Measurements from ENCODE around the gene MRPL33. TPM values are rescaled to one million over a fixed set of nuclear protein-coding genes. Genes with fewer than 3 reads are reported as not detected.

The MRPL33 gene
- total RNA-seq, 2 donors from 2014 or later, result 54.3 to 56.7 TPM

GRCh38 chr2:27765621-27766286, 5.8 kb upstream of the MRPL33 start:
- DNase-seq (peak; percentile 68 to 76), ATAC-seq (peak; percentile 84)
- intact Hi-C loops (cut with DNase I, micrococcal nuclease), result no loop called here

- DNase-seq (no peak), ATAC-seq (peak; percentile 25)
- intact Hi-C loops (cut with DNase I, micrococcal nuclease), result no loop called here
Observed at GRCh38 chr2:27766287-27766661, 5.2 kb upstream of the MRPL33 start.

- intact Hi-C loops (cut with DNase I, micrococcal nuclease), result no loop called here
- peak; percentile 3 for ATAC-seq
Observed at GRCh38 chr2:27771202-27771547, 344 bp upstream of the MRPL33 start.

GRCh38 chr2:27772804-27773203, 1.3 kb downstream of the MRPL33 start:
- no peak for ATAC-seq
- DNase-seq, result no peak
- intact Hi-C loops (cut with DNase I, micrococcal nuclease), result no loop called here

More at GRCh38 chr2:27771202-27771547, 344 bp upstream of the MRPL33 start:
- no peak for DNase-seq

GRCh38 chr2:27773959-27774358, 2.4 kb downstream of the MRPL33 start:
- no peak for ATAC-seq
- no peak for DNase-seq
- intact Hi-C loops (cut with DNase I, micrococcal nuclease), result no loop called here

GRCh38 chr2:27776097-27776496, 4.6 kb downstream of the MRPL33 start:
- DNase-seq (peak in 1 of 2 donors; percentile 40), ATAC-seq (no peak)
- intact Hi-C loops (cut with DNase I, micrococcal nuclease), result no loop called here

GRCh38 chr2:27776696-27777095, 5.2 kb downstream of the MRPL33 start:
- DNase-seq, result no peak
- no peak for ATAC-seq
- intact Hi-C loops (cut with DNase I, micrococcal nuclease), result no loop called here

GRCh38 chr2:27779417-27780055, 8.0 kb downstream of the MRPL33 start:
- intact Hi-C loops (cut with DNase I, micrococcal nuclease), result no loop called here
- DNase-seq (no peak), ATAC-seq (no peak)

GRCh38 chr2:27781496-27781895, 10.0 kb downstream of the MRPL33 start:
- intact Hi-C loops (cut with DNase I, micrococcal nuclease), result no loop called here

GRCh38 chr2:27782701-27783100, 11.2 kb downstream of the MRPL33 start:
- intact Hi-C loops (cut with DNase I, micrococcal nuclease), result no loop called here
- DNase-seq (no peak), ATAC-seq (no peak)

More at GRCh38 chr2:27781496-27781895, 10.0 kb downstream of the MRPL33 start:
- ATAC-seq (no peak), DNase-seq (no peak)

GRCh38 chr2:27790796-27791195, 19.3 kb downstream of the MRPL33 start:
- no peak for DNase-seq
- intact Hi-C loops (cut with DNase I, micrococcal nuclease), result no loop called here
- no peak for ATAC-seq

GRCh38 chr2:27792759-27793158, 21.2 kb downstream of the MRPL33 start:
- intact Hi-C loops (cut with DNase I, micrococcal nuclease), result no loop called here
- no peak for DNase-seq
- peak; percentile 87 for ATAC-seq

GRCh38 chr2:27795093-27795834, 23.7 kb downstream of the MRPL33 start:
- intact Hi-C loops (cut with DNase I, micrococcal nuclease), result no loop called here
- ATAC-seq, result peak; percentile 38
- DNase-seq, result no peak

GRCh38 chr2:27795868-27796277, 24.4 kb downstream of the MRPL33 start:
- DNase-seq (no peak), ATAC-seq (no peak)
- intact Hi-C loops (cut with DNase I, micrococcal nuclease), result no loop called here

- ATAC-seq (no peak), DNase-seq (no peak)
- intact Hi-C loops (cut with DNase I, micrococcal nuclease), result no loop called here
Observed at GRCh38 chr2:27796791-27797765, 25.6 kb downstream of the MRPL33 start.

- ATAC-seq (no peak), DNase-seq (no peak)
- intact Hi-C loops (cut with DNase I, micrococcal nuclease), result no loop called here
Observed at GRCh38 chr2:27797841-27798240, 26.3 kb downstream of the MRPL33 start.

GRCh38 chr2:27798486-27798885, 27.0 kb downstream of the MRPL33 start:
- ATAC-seq (no peak), DNase-seq (no peak)
- intact Hi-C loops (cut with DNase I, micrococcal nuclease), result no loop called here

- ATAC-seq, result no peak
- no peak for DNase-seq
- intact Hi-C loops (cut with DNase I, micrococcal nuclease), result no loop called here
Observed at GRCh38 chr2:27798948-27799645, 27.6 kb downstream of the MRPL33 start.

- intact Hi-C loops (cut with DNase I, micrococcal nuclease), result no loop called here
- DNase-seq (no peak), ATAC-seq (no peak)
Observed at GRCh38 chr2:27799646-27800010, 28.1 kb downstream of the MRPL33 start.

Measured in left colon (tissue), 2 donors.